ENCODE results near the gene PABPC1L. TPM values are rescaled to one million over a fixed set of nuclear protein-coding genes. Genes with fewer than 3 reads are reported as not detected.

Gene PABPC1L
- total RNA-seq, 4 donors from 2014 or later: 2.2 to 13.5 (median 3.2) TPM

GRCh38 chr20:44932916-44933315 lies 23.1 kb downstream of the PABPC1L start:
- no peak for ATAC-seq
- peaks cover 0 to 40% of the 10 kb centered on the region in 2 donors for H3K36me3 ChIP-seq
- no peaks in the 10 kb centered on the region for H3K4me1 ChIP-seq
- no peaks in the 10 kb centered on the region for H3K9me3 ChIP-seq
- no peak overlapping the region for H3K27ac ChIP-seq
- TF ChIP-seq EP300 (IDR thresholded peaks at IDR 0.05): no peak
- no peak for TF ChIP-seq POLR2A (IDR thresholded peaks at IDR 0.05)
- no peak for TF ChIP-seq POLR2AphosphoS5 (IDR thresholded peaks at IDR 0.05)
- no peak for TF ChIP-seq CTCF (IDR thresholded peaks at IDR 0.05)
- H3K4me3 ChIP-seq: no peak overlapping the region
- no peaks in the 10 kb centered on the region for H3K27me3 ChIP-seq
- WGBS, 2 donors (ENCODE audit: low coverage in 1 of 2): 100% methylated on average over 1 to 2 of the region's 8 CpGs

- H3K4me3 ChIP-seq: no peak overlapping the region
- H3K27me3 ChIP-seq: no peaks in the 10 kb centered on the region
- H3K36me3 ChIP-seq: peaks cover 0 to 67% of the 10 kb centered on the region in 2 donors
- H3K27ac ChIP-seq: no peak overlapping the region
- ATAC-seq: no peak
- WGBS, 2 donors (ENCODE audit: low coverage in 1 of 2): 86% methylated on average over 3 of the region's 10 CpGs; no CpG with 5 or more reads in 1 of the 2 donors
- no peaks in the 10 kb centered on the region for H3K4me1 ChIP-seq
- TF ChIP-seq EP300 (IDR thresholded peaks at IDR 0.05) (no peak), CTCF (IDR thresholded peaks at IDR 0.05) (no peak), POLR2A (IDR thresholded peaks at IDR 0.05) (no peak), POLR2AphosphoS5 (IDR thresholded peaks at IDR 0.05) (no peak)
- H3K9me3 ChIP-seq: no peaks in the 10 kb centered on the region
Measured at GRCh38 chr20:44936510-44936909, 26.6 kb downstream of the PABPC1L start.

- WGBS, 2 donors (ENCODE audit: low coverage in 1 of 2): 61 to 85% methylated on average over 3 to 5 of the region's 9 CpGs
- Histone ChIP-seq H3K27me3 (no peaks in the 10 kb centered on the region), H3K4me3 (no peak overlapping the region), H3K9me3 (no peaks in the 10 kb centered on the region), H3K36me3 (peaks cover 0 to 78% of the 10 kb centered on the region in 2 donors), H3K27ac (no peak overlapping the region), H3K4me1 (no peaks in the 10 kb centered on the region)
- TF ChIP-seq POLR2A (IDR thresholded peaks at IDR 0.05) (no peak), POLR2AphosphoS5 (IDR thresholded peaks at IDR 0.05) (no peak), EP300 (IDR thresholded peaks at IDR 0.05) (no peak), CTCF (IDR thresholded peaks at IDR 0.05) (no peak)
- no peak for ATAC-seq
Measured at GRCh38 chr20:44938637-44939036, 28.8 kb downstream of the PABPC1L start.

- Histone ChIP-seq H3K27ac (no peak overlapping the region), H3K36me3 (peaks cover 0 to 96% of the 10 kb centered on the region in 2 donors), H3K4me1 (no peaks in the 10 kb centered on the region), H3K27me3 (no peaks in the 10 kb centered on the region), H3K4me3 (no peak overlapping the region), H3K9me3 (no peaks in the 10 kb centered on the region)
- 84 to 90% methylated on average over 4 to 5 of the region's 7 CpGs for WGBS, 2 donors (ENCODE audit: low coverage in 1 of 2)
- no peak for ATAC-seq
- TF ChIP-seq EP300 (IDR thresholded peaks at IDR 0.05) (no peak), CTCF (IDR thresholded peaks at IDR 0.05) (no peak)
Measured at GRCh38 chr20:44941120-44941691, 31.3 kb downstream of the PABPC1L start.

- peaks cover 0 to 96% of the 10 kb centered on the region in 2 donors for H3K36me3 ChIP-seq
- H3K27me3 ChIP-seq: no peaks in the 10 kb centered on the region
- no peak overlapping the region for H3K4me3 ChIP-seq
- H3K27ac ChIP-seq: no peak overlapping the region
- H3K4me1 ChIP-seq: no peaks in the 10 kb centered on the region
- no peak for TF ChIP-seq POLR2A (IDR thresholded peaks at IDR 0.05)
- no peak for TF ChIP-seq POLR2AphosphoS5 (IDR thresholded peaks at IDR 0.05)
- no peak for TF ChIP-seq CTCF (IDR thresholded peaks at IDR 0.05)
- TF ChIP-seq EP300 (IDR thresholded peaks at IDR 0.05): no peak
- H3K9me3 ChIP-seq: no peaks in the 10 kb centered on the region
- no peak for ATAC-seq
- WGBS, 2 donors (ENCODE audit: low coverage in 1 of 2): 57% methylated on average over 1 of the region's 4 CpGs; no CpG with 5 or more reads in 1 of the 2 donors
Measured at GRCh38 chr20:44942264-44942973, 32.6 kb downstream of the PABPC1L start.
